GM19240 (cell line): Measurements from ENCODE around the gene TMEM225B.
"Not testable (repeated sequence)": the region's sequence is repeated elsewhere in the genome, so short reads cannot be mapped to it uniquely, and the experiment has no call there.

ENCODE experiments used
- DNase-seq: peaks from one replicate; pipeline ENCODE4 v3.0.0; 2011; ENCODE audit warnings: low spot score; ENCODE audit not compliant: insufficient read length

TMEM225B gene

DNA sequence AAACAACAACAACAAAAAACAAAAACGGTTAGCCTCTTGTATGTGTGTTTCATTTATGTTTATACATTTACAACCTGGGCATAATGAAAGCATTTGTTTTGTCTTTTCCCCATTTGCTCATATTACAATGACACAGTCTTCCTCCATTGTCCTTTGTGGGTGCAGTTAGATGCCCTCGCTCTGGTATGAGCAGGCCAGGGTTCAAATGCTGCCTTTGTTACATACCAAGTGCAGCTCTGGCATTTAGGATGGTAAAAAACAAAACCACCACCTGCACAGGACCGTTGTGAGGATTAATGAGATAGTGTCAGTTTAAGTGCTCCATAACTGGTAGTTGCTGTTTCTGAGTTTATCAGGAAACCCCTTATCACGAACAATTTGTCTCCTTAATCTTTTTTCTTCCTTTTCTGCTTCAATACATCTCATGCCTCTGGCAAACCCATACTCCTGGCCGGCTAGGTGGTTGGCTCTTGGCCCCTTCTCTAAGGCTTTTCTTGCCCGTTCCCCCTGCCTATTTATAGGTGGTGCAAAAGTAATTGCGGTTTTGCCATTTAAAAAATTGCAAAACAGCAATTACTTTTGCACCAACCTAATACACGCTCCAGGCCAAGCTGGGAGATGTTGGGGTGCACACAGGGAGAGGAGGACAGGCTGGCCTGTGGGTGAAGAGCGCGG, 18.6 kb upstream of the TMEM225B start:
- DNase-seq: no peak

DNA sequence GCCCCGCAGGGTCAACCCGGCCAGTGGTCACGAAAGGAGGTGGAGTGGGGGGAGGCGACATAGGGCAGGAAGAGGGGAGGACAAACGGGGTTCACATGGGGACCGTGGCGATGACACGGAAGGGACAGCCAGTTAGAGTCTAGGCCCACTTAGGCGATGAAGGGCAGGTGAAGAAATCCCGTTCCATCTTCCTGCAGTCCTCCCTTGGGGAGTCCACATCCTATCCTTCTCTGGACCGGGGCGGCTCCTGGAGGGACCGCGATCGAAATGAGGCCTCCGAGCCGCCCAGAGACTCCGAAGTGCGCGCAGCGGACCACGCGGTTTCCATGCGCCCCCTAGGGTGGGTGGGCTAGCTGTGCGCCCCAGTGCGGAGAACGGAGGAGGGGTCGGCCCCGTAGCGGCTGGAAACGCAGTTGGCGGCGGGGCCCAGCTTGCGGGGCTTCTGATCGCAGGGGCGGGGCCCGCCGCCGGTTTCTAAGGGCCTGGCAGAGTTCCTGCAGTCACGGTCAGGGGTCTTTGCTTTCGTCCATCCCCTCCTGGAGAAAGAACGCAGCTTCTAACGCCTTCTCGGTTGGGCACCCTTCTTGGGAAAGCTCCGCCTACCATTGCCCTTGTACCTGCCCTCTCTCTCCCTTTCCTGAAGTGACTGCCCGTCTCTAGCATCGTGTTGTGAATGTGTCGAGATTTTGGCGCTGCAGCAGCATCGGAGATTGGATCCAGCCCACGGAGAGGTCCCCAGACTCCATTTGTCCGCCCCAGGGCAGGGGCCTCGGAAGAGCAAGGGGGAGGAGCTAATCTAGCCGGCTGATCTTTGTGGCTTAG, 17.9 kb upstream of the TMEM225B start:
- DNase-seq: no peak

GRCh38 chr7:99580778-99581332, 17.2 kb upstream of the TMEM225B start:
- DNase-seq: not testable (repeated sequence)

DNA sequence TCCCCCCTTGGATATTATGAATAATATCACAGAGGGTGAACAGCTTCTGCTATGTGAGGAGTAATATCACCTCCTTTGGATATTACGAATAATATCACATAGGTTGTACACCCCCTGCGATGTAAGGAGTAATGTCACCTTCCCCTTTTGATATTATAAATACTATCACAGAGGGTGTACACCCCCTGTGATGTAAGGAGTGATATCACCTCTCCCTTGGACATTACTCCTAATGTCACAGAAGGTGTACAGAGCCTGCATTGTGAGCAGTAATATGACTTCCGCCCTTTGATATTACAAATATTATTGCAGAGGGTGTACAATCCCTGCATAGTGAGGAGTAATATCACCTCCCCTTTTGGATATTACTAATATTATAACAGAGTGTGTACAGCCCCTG, 9.2 kb upstream of the TMEM225B start:
- no peak for DNase-seq

GRCh38 chr7:99594948-99595745, 2.9 kb upstream of the TMEM225B start:
- DNase-seq: no peak

- no peak for DNase-seq
Measured at GRCh38 chr7:99596408-99596955, 1.6 kb upstream of the TMEM225B start.

GRCh38 chr7:99599836-99600235, 1.8 kb downstream of the TMEM225B start:
- no peak for DNase-seq

DNA sequence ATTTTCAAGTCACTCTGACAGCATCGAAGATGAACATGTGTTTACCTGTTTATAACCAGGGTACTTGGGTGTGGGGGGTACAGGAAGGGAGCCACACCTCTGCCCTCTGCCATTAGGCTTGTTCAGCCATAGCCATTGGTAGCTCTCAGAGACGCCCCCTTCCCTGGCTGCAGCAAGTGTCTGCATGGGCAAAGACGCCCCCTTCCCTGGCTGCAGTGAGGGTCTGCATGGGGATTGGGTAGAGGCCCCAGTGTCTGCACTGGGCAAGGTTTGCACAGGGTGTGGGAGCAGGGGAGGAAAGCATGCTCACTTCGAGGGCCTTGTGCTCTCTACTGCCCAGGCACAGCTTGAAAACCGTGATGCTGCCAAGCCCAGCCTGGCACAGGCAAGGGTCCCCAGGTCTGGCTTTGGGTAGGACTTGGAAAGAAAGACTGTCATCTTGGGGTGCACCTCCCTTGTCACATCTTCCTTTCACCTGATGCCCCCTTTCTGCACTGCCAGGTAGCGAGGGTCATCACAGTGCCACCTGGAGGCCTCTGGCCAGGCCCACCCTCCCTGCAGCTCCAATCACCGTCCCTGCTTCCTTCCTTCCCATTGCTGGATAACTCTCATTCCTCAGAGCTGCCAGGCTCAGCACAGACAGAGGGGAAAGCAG, 3.7 kb downstream of the TMEM225B start:
- no peak for DNase-seq

- no peak for DNase-seq
Measured at GRCh38 chr7:99605527-99605926, 7.5 kb downstream of the TMEM225B start.

DNA sequence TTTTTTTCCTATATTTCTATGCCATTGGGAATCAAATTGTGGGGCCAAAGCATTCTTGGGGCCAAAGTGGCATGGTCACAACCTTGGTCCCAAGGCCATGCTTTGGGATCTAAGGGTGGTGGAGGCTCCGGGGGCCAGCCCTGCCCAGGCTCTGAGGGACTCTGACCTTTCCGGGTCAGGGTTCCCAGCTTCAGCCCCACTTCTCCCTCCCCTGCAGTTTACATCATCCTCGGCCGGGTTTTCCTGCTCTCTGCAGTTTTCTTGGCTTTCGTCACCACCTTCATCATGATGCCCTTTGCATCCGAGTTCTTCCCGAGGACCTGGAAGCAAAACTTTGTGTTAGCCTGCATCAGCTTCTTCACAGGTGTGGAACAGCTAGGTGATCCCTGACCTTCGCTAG, 8.5 kb downstream of the TMEM225B start:
- DNase-seq: no peak

GRCh38 chr7:99607548-99607947, 9.5 kb downstream of the TMEM225B start:
- no peak for DNase-seq

- DNase-seq: no peak
Measured at GRCh38 chr7:99614495-99614894, 16.4 kb downstream of the TMEM225B start.

- DNase-seq: no peak
Measured at GRCh38 chr7:99615989-99616358, 17.9 kb downstream of the TMEM225B start.

- peak; percentile 91 for DNase-seq
Measured at GRCh38 chr7:99616359-99617191, 18.5 kb downstream of the TMEM225B start, which contains the start of gene ZSCAN25. Gene ZSCAN25, plus strand, starts transcription at chr7:99616946. Its CDS starts 2,661 bp downstream, at chr7:99619607.

- DNase-seq: no peak
Measured at GRCh38 chr7:99617192-99617781, 19.2 kb downstream of the TMEM225B start.

DNA sequence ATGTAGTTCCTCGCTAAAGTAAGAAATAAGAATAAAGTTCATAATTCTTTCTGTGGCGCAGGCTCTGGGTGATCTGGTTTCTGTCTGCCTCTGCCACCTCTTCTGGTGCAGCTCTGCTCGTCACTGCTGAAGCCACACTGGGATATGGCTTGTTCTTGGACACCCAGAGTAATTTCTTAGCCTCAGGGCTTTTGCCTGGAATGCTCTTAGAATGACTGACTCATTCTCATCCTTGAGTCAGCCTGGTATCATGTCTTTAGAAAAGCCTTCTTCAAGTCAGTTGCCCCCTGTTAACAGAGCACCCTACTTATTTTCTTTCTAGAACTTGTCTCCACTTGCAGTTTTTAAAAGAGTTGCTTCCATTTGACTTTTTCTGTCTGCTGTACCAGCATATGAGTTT, 20.7 kb downstream of the TMEM225B start:
- DNase-seq: no peak

- DNase-seq: no peak
Measured at GRCh38 chr7:99619571-99620130, 21.6 kb downstream of the TMEM225B start.

- DNase-seq: no peak
Measured at GRCh38 chr7:99621271-99621670, 23.2 kb downstream of the TMEM225B start.

GRCh38 chr7:99622596-99622995, 24.5 kb downstream of the TMEM225B start:
- DNase-seq: no peak
